ENCODE data around the gene RBM5. TPM values are rescaled to one million over a fixed set of nuclear protein-coding genes. Genes with fewer than 3 reads are reported as not detected.

The RBM5 gene
- total and polyA plus RNA-seq, 8 donors, result 25.0 to 464 (median 256) TPM

DNA sequence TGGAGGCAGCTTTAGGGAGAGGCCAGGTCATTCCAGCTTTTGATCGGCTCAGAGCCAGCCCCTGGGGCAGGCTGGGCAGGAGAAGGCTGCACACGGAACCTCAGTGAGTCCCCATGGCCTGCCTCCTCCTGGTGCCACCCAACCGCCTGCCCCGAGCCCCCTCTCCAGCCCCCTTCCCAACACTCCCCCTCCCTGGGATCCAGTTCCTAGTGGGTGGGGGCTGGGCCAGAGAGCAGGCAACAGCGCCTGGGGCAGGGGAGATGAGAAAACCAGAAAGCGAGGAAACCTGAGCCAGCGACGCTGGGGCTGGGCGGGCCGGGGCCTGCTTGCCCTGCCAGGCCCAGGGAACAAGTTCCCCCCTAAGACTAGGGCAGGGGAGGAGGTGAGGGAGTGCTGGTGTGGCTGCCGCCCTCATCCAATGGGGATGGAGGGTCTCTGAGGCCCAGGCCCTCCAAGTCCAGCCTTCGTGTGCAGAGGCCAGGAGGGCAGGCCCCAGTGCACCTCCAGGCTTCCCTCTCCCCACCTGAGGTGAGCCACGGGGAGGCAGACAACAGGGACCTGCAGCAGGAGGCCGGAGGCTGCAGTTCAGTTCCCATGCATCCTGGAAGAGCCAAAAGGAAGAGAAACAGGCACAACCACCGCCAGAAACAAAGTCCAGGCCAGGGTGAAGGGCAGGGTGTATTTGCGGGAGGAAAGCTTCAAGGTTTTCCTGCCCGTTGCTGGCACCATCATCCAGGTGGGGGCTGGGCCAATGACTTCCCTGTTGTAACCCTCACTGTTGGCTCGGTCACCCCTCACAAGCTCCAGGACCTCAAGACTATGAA is 62.4 kb downstream of the RBM5 start:
- Histone ChIP-seq H3K4me3 (no peak overlapping the region), H3K36me3 (no peaks in the 10 kb centered on the region), H3K27me3 (peaks cover 0 to 25% (median 6%) of the 10 kb centered on the region in 3 donors), H3K9me3 (no peaks in the 10 kb centered on the region), H3K27ac (peak overlapping the region in 2 of 5 donors; percentile 39 to 60), H3K4me1 (peaks cover 8 to 40% (median 35%) of the 10 kb centered on the region in 4 donors)
- DNase-seq, result peak; percentile 54 to 55
- 45 to 77% (median 59%) methylated on average over 11 to 18 of the region's 18 CpGs for WGBS, 5 donors
- intact Hi-C loops (cut with DNase I; ENCODE audit: low total_unique reads), result no loop called here
- TF ChIP-seq POLR2AphosphoS5 (IDR thresholded peaks at IDR 0.05) (no peak), POLR2A (IDR thresholded peaks at IDR 0.05) (no peak), EP300 (IDR thresholded peaks at IDR 0.05) (no peak)
- TF ChIP-seq, protein P1, sequence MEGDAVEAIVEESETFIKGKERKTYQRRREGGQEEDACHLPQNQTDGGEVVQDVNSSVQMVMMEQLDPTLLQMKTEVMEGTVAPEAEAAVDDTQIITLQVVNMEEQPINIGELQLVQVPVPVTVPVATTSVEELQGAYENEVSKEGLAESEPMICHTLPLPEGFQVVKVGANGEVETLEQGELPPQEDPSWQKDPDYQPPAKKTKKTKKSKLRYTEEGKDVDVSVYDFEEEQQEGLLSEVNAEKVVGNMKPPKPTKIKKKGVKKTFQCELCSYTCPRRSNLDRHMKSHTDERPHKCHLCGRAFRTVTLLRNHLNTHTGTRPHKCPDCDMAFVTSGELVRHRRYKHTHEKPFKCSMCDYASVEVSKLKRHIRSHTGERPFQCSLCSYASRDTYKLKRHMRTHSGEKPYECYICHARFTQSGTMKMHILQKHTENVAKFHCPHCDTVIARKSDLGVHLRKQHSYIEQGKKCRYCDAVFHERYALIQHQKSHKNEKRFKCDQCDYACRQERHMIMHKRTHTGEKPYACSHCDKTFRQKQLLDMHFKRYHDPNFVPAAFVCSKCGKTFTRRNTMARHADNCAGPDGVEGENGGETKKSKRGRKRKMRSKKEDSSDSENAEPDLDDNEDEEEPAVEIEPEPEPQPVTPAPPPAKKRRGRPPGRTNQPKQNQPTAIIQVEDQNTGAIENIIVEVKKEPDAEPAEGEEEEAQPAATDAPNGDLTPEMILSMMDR (IDR thresholded peaks at IDR 0.05), result no peak

DNA sequence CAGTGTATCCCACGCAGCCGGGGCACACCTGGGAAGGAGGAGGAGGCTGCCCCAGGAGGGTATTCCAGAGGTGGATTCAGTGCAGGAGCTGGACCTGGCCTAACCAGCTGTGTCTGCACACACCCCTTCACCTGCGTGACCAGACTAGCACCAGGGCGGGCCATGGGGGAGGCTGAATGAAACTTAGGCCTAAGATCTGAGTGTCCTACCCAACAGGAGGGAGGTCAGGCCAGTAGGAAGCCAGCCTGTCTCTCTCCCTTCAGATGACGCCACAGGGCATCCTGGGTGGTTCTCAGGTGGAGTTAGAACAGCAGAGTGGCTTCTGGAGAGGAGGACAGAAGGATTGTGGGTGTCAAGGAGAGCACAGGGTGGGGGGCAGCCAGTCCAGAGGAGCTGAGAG is 63.0 kb downstream of the RBM5 start:
- Histone ChIP-seq H3K4me1 (peaks cover 13 to 46% (median 41%) of the 10 kb centered on the region in 4 donors), H3K4me3 (no peak overlapping the region), H3K36me3 (no peaks in the 10 kb centered on the region), H3K9me3 (no peaks in the 10 kb centered on the region), H3K27ac (peak overlapping the region in 1 of 5 donors; percentile 60), H3K27me3 (peaks cover 0 to 32% (median 12%) of the 10 kb centered on the region in 3 donors)
- DNase-seq, result no peak
- 57 to 82% (median 64%) methylated on average over 4 to 5 of the region's 5 CpGs for WGBS, 5 donors
- TF ChIP-seq, protein P1 (IDR thresholded peaks at IDR 0.05), result no peak
- TF ChIP-seq POLR2AphosphoS5 (IDR thresholded peaks at IDR 0.05) (no peak), POLR2A (IDR thresholded peaks at IDR 0.05) (no peak)
- intact Hi-C loops (cut with DNase I; ENCODE audit: low total_unique reads), result no loop called here

DNA sequence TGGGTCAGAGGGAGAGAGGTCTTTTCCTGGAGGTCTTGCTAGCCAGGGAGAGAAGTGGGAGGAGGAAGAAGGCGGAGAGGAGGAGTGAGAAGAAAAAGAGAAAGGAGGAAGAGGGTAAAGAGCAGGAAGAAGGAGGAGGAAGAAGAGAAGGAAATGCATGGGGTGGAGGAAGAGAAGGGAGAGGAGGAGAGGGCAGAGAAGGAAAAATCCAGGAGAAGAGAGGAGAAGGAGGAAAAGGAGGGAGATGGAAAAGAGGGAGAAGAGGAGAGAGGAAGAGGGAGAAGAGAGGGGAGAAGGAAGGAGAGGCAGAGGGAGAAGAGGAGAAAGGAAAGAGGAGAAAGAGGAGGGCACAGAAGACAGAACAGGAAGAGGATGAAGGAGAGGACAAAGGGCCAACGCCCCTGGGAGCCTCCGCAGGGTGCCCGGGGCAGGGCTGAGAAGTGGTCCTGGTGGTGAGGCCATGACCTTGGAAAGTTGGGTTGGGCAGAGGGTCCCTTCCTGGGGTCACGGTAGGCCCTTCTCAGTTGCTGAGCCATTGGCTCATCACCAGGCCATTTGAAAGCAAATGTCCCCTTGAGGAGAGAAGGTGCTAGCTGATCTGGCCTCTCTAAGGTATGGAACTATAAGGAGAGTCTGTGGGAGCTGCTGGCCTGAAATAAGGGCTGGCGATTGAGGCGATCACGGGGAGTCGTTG is 65.2 kb downstream of the RBM5 start:
- intact Hi-C loops (cut with DNase I; ENCODE audit: low total_unique reads), result no loop called here
- DNase-seq, result no peak
- TF ChIP-seq POLR2AphosphoS5 (IDR thresholded peaks at IDR 0.05), result no peak
- TF ChIP-seq POLR2A (IDR thresholded peaks at IDR 0.05), result no peak
- TF ChIP-seq, protein P1 (IDR thresholded peaks at IDR 0.05), result no peak
- no peak for TF ChIP-seq EP300 (IDR thresholded peaks at IDR 0.05)
- 53 to 63% (median 56%) methylated on average over 8 to 9 of the region's 9 CpGs for WGBS, 5 donors
- peak overlapping the region; percentile 59 to 73 (median 64) for H3K4me3 ChIP-seq
- no peaks in the 10 kb centered on the region for H3K36me3 ChIP-seq
- H3K9me3 ChIP-seq, result no peaks in the 10 kb centered on the region
- H3K27me3 ChIP-seq, result peaks cover 0 to 39% (median 12%) of the 10 kb centered on the region in 3 donors
- peaks cover 30 to 68% (median 63%) of the 10 kb centered on the region in 4 donors for H3K4me1 ChIP-seq
- peak overlapping the region in 4 of 5 donors; percentile 5 to 90 (median 84) for H3K27ac ChIP-seq

DNA sequence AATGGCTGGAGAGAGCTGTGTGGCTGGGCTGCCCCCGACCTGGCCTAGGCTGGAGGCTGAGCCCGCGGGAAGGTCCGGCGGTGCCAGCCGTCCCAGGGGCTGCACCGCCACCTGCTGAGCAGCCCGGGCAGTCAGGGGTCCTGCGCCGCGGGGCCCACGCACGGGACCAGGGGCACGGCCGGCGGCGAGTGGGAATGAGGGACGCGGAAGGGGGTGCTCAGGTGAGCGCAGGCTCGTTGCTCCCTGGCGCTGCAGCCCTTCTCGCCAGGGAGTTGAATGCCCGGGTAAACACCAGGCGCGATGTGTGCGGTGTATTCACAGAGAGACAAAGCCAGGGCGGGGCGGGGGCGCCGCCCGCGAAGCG is 65.7 kb downstream of the RBM5 start:
- TF ChIP-seq EP300 (IDR thresholded peaks at IDR 0.05), result no peak
- TF ChIP-seq POLR2A (IDR thresholded peaks at IDR 0.05), result no peak
- TF ChIP-seq, protein P1 (IDR thresholded peaks at IDR 0.05), result peak in 1 of 7 experiments; percentile 15
- Histone ChIP-seq H3K4me1 (peaks cover 34 to 73% (median 69%) of the 10 kb centered on the region in 4 donors), H3K27me3 (peaks cover 0 to 39% (median 12%) of the 10 kb centered on the region in 3 donors), H3K27ac (peak overlapping the region in 4 of 5 donors; percentile 5 to 90 (median 84)), H3K36me3 (no peaks in the 10 kb centered on the region), H3K9me3 (no peaks in the 10 kb centered on the region), H3K4me3 (peak overlapping the region; percentile 59 to 73 (median 64))
- DNase-seq, result no peak
- 0 to 4% (median 3%) methylated on average over 2 to 34 of the region's 34 CpGs for WGBS, 5 donors
- intact Hi-C loops (cut with DNase I; ENCODE audit: low total_unique reads), result no loop called here
